Hypothalamus (tissue), 51 donors: Measurements from ENCODE around the gene TAB2.

Source experiments
- DNase-seq, 51 donors: peaks; one replicate each; lab custom pipeline; 2025; lab: John Stamatoyannopoulos, UW

The TAB2 gene

DNA sequence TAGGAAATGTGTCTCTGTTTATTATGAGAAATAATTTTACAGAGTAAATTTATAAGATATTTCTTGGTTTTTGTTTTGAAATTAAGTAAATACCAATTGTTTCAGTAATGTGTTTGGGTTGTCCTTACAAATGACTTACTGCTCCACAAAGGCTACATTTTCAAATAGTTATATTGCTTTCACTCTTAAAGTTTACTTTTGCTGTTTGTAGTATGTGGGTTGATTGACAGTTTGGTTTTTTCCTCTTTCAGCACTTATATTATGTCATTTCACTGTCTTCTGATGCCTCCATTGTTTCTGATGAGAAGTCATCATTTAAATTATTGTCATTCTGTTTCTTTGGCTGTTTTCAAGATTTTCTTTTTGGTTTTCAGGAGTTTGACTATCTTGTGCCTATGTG is 47.7 kb downstream of the TAB2 start:
- no peak for DNase-seq

DNA sequence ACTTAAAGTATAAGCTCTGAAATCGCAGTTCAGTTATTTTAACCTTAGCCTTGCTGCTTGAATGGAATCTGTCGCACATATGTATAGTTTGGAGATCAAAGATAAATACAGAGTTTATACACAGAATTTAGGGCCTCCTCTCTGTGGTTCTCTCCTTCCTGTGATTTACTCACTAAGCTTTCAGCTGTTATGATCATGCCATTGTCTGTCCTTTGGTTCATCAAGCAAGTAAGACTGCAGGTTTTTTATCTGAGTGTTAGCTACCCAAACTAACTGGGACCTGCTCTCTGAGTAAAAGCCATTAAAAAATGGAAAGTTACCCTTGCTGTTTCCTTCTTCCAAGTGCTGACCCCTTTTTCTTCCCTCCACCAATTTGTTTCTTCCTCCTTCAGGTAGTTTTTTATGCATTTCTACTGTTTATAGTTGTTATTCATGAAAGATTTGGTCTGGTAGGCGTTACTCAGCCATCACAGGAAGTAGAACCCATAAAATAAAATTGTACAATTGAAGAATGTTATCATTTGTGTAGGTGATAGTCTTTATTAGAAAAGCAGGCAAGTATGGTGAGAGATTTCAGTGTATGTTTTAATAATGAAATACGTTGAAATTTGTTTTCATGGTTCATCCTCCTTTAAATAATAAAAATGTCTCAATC is 48.9 kb downstream of the TAB2 start:
- DNase-seq: no peak

DNA sequence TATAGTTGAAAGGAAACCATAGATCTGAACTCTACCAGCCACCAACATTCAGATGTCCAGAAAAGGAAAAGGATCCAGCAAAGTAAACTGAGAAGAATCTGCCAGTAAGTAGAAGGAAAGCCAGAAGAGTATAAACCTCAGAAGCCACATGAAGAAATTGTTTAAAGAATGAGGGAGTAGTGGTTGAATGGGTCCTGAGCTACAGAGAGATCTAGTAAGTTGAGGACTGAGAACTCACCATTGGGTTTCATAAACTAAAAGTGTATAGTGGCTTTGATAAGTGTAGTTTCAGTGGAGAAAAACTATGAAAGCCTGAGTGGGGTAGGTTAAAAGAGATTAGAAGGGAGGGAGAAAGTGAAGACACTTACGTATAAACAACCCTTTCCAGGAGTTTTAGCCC is 50.6 kb downstream of the TAB2 start:
- no peak for DNase-seq

- DNase-seq: no peak
Observed at GRCh38 chr6:149371154-149371553, 53.6 kb downstream of the TAB2 start.

DNA sequence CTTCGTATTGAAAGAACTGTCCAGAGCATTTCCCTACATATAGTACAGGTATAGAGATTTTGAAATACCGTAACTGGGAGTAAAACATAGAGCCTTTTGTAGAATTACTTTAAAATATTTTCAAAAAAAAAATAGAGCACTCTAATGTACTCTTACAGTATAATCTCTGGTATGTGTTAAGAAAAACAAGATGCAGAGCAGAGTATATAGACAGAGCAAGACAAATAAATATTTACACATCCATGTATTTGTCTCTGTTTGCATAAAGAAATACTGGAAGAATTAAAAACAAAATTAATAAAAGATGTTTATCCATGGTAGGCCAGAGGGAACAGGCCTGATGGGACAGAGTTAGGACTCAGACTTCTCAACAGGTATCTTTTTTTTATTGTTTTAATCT is 54.5 kb downstream of the TAB2 start:
- no peak for DNase-seq

DNA sequence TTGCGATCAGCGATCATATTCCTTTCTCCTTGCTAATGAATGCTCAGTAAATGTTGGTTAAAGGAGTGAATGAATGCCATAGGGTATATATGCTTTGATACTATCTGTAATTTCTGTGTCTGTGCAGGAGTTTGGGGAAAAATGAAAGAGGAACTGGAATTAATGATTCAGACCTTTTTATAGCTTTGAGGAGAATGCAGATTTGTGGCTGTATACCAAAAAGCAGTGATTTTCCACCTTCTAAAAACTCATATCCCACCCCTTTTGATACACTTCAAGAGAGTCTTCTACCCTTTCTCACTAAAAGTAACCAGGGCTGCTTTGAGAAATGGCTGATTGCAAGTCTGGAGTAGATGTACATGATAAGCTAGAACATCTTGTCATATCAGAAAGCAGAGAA is 56.0 kb downstream of the TAB2 start:
- no peak for DNase-seq

DNA sequence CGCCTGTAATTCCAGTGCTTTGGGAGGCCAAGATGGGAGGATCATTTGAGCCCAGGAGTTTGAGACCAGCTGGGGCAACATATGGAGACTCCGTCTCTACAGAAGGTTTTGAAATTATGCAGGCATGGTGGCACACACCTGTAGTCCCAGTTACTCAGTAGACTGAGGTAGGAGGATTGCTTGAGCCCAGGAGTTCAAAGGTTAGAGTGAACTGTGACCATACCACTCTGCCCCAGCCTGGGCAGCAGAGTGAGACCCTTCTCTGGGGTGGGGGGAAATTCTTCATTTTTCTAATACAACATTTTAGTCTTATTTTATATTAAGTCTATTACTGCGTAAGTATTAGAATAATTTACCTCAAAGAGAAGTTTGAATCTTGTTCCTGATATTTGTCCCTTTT is 62.5 kb downstream of the TAB2 start:
- no peak for DNase-seq

- DNase-seq: no peak
Observed at GRCh38 chr6:149380523-149380922, 63.0 kb downstream of the TAB2 start.

GRCh38 chr6:149383371-149383770 is 65.9 kb downstream of the TAB2 start:
- no peak for DNase-seq

- DNase-seq: no peak
Observed at GRCh38 chr6:149384464-149384863, 67.0 kb downstream of the TAB2 start.

- no peak for DNase-seq
Observed at GRCh38 chr6:149385998-149386646, 68.6 kb downstream of the TAB2 start.

- no peak for DNase-seq
Observed at GRCh38 chr6:149387779-149388512, 70.4 kb downstream of the TAB2 start.

- no peak for DNase-seq
Observed at GRCh38 chr6:149389509-149390297, 72.2 kb downstream of the TAB2 start.

- DNase-seq: no peak
Observed at GRCh38 chr6:149392093-149392492, 74.6 kb downstream of the TAB2 start.

DNA sequence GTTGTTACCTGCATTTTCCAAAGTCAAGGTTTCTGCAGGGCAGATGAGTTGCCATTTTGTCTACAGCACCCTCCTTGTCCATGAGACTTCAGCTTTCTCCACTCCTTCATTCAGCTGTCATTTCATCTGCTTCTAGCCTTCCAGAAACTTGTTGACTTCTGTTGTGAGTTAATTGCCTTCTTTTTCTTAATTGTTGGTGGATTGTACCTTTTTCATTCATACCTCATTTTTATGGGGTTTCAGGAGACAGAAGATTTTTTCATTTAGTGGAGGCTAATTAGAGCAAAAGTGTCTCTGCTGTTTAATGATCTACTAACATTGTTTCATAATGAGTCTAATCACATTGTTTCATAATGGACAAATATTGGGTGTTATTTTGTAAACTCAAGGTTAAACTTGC is 75.0 kb downstream of the TAB2 start:
- no peak for DNase-seq

GRCh38 chr6:149393002-149393679 is 75.6 kb downstream of the TAB2 start:
- no peak for DNase-seq

DNA sequence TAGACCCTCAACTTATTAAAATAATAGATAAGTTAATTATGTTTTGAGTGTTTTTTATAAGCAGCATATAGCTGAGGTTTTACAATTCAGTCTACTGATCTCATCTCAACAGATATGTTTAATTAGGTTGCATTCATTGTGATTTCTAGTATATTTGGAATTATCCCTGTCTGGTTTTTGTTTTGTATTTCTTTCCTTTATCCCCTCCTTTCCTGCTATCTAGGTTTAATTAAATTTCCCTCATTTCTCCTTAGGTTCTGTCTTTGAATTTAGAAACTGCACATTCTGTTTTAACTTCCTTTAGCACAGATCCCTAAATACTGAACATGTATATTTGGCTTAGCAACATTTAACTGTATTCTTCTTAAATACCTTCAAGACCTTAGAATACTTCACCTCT is 77.7 kb downstream of the TAB2 start:
- no peak for DNase-seq

- DNase-seq: no peak
Observed at GRCh38 chr6:149397384-149397783, 79.9 kb downstream of the TAB2 start.

- no peak for DNase-seq
Observed at GRCh38 chr6:149400050-149400449, 82.5 kb downstream of the TAB2 start, which contains the start of gene SUMO4. Gene SUMO4 (plus strand): TSS chr6:149400262. CDS start chr6:149400392, 130 bp downstream.

GRCh38 chr6:149403534-149403933 is 86.0 kb downstream of the TAB2 start:
- DNase-seq: no peak
